ENCODE results near the gene WNK2. TPM values are rescaled to one million over a fixed set of nuclear protein-coding genes. Genes with fewer than 3 reads are reported as not detected.

The WNK2 gene
- polyA plus RNA-seq, 3 donors = 0.40 TPM; not detected in 2

DNA sequence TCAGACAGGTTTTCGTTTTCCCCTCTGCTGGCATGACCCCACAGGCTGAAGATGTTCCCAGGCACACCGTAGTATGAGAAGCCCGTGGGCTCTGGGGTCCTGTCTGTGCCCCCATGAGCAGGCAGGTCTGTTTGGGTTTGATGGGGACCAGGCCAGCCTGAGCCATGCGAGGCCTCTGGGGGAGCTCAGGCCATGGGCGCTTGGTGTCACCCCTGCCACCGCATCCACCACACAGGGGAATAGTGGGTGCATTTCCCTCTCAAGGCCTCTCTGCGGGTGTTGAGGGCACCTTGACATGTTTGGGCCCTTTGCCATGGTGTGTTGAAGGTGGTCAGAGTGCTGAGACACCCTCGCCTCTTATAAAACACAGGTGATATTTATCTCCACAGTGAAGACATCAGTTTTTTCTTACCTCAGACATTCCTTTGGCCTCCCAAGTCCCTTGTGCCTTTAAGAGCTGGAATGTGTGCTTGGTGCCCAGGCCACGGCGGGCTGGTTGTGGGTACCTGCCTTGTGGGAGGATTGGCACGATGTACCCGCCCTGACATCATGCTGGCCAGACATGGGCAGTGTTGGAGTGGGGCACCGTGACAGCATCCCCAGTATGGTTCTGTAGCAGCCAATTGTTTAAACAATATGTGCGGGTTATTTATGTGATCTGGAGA, 68.3 kb downstream of the WNK2 start:
- no peak for DNase-seq
- intact Hi-C loops (cut with micrococcal nuclease) = loop anchor here in 1 of 2 donors (10.0 kb wide), 1 partner anchor 437 kb away; no protein-coding TSS in a partner anchor
- H3K27ac Mint-ChIP-seq = no peak overlapping the region
- Histone ChIP-seq H3K9ac (ENCODE audit: insufficient read depth, low read length, poor library complexity, severe bottlenecking) (no peak overlapping the region), H3K4me2 (replicated peaks; ENCODE audit: extremely low read depth, low read length, poor library complexity, severe bottlenecking) (no peak overlapping the region), H3K4me3 (replicated peaks in 1 of 3; ENCODE audit: low read depth in 2 of 3, low read length in 3 of 3) (no peak overlapping the region), H4K20me1 (ENCODE audit: insufficient read depth, low read length) (no peaks in the 10 kb centered on the region), H3K27me3 (ENCODE audit: control insufficient read depth in 2 of 2, insufficient read depth in 2 of 2, low read length in 2 of 2) (no peaks in the 10 kb centered on the region), H2AFZ (ENCODE audit: insufficient read depth, low read depth, low read length, poor library complexity, severe bottlenecking) (no peak overlapping the region), H3K4me1 (ENCODE audit: control insufficient read depth in 1 of 2, insufficient read depth in 2 of 2, low read length in 2 of 2) (no peaks in the 10 kb centered on the region), H3K9me3 (replicated peaks in 1 of 2; ENCODE audit: control insufficient read depth in 1 of 2, insufficient read depth in 1 of 2, low read length in 2 of 2) (no peaks in the 10 kb centered on the region), H3K36me3 (replicated peaks in 1 of 2; ENCODE audit: control insufficient read depth in 1 of 2, insufficient read depth in 2 of 2, low read length in 2 of 2) (no peaks in the 10 kb centered on the region), H3K27ac (ENCODE audit: low read depth in 1 of 2, low read length in 2 of 2) (no peak overlapping the region), H3K79me2 (ENCODE audit: insufficient read depth, low read length) (no peaks in the 10 kb centered on the region)
- no peak overlapping the region for H3K4me3 Mint-ChIP-seq
- H3K9me3 Mint-ChIP-seq = no peaks in the 10 kb centered on the region
- TF ChIP-seq, protein P1, sequence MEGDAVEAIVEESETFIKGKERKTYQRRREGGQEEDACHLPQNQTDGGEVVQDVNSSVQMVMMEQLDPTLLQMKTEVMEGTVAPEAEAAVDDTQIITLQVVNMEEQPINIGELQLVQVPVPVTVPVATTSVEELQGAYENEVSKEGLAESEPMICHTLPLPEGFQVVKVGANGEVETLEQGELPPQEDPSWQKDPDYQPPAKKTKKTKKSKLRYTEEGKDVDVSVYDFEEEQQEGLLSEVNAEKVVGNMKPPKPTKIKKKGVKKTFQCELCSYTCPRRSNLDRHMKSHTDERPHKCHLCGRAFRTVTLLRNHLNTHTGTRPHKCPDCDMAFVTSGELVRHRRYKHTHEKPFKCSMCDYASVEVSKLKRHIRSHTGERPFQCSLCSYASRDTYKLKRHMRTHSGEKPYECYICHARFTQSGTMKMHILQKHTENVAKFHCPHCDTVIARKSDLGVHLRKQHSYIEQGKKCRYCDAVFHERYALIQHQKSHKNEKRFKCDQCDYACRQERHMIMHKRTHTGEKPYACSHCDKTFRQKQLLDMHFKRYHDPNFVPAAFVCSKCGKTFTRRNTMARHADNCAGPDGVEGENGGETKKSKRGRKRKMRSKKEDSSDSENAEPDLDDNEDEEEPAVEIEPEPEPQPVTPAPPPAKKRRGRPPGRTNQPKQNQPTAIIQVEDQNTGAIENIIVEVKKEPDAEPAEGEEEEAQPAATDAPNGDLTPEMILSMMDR (IDR thresholded peaks at IDR 0.05) = no peak
- H3K27me3 Mint-ChIP-seq (ENCODE audit: low read depth in 3 of 3) = peaks cover 8 to 29% (median 8%) of the 10 kb centered on the region in 3 donors
- no peaks in the 10 kb centered on the region for H3K36me3 Mint-ChIP-seq
- 95% methylated on average over 11 of the region's 14 CpGs for WGBS (ENCODE audit: insufficient coverage)
- no peaks in the 10 kb centered on the region for H3K4me1 Mint-ChIP-seq

DNA sequence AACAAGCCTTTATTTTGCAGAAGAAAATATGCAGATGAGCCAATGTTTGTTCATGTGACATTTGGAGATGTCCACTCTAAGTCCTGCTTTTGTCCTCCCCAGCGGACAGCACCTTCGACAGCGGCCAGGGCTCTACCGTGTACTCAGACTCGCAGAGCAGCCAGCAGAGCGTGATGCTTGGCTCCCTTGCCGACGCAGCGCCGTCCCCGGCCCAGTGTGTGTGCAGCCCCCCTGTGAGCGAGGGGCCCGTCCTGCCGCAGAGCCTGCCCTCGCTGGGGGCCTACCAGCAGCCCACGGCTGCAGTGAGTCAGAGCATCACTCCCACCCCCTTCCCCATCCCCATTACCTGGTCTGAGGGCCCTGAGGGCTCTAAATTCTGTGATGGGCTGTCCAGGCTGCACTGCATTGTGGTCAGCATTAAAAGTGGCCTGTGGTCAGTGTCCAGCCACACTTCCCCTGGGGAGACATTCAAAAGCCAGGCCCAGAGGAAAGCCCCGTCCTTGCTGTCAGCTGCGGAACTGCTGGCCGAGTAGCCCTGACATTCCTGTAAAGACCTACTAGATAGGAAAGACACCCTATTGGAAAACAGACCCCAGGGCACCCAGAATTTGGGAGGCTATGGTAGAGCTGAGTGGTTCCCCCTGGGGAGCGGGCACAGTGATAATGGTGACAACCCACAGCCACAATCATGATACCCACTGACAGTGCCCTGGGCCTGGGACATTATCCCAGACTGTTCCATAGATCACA, 69.0 kb downstream of the WNK2 start:
- no peaks in the 10 kb centered on the region for H3K4me1 ChIP-seq (ENCODE audit: control insufficient read depth in 1 of 2, insufficient read depth in 2 of 2, low read length in 2 of 2)
- DNase-seq = no peak
- H3K79me2 ChIP-seq (ENCODE audit: insufficient read depth, low read length) = no peaks in the 10 kb centered on the region
- H3K27me3 ChIP-seq (ENCODE audit: control insufficient read depth in 2 of 2, insufficient read depth in 2 of 2, low read length in 2 of 2) = no peaks in the 10 kb centered on the region
- no peak overlapping the region for H3K4me3 Mint-ChIP-seq
- TF ChIP-seq, protein P1 (IDR thresholded peaks at IDR 0.05) = no peak
- no peaks in the 10 kb centered on the region for H3K9me3 Mint-ChIP-seq
- no peak overlapping the region for H3K27ac ChIP-seq (ENCODE audit: low read depth in 1 of 2, low read length in 2 of 2)
- H3K36me3 ChIP-seq (replicated peaks in 1 of 2; ENCODE audit: control insufficient read depth in 1 of 2, insufficient read depth in 2 of 2, low read length in 2 of 2) = no peaks in the 10 kb centered on the region
- H3K9ac ChIP-seq (ENCODE audit: insufficient read depth, low read length, poor library complexity, severe bottlenecking) = no peak overlapping the region
- H3K27ac Mint-ChIP-seq = no peak overlapping the region
- H3K4me2 ChIP-seq (replicated peaks; ENCODE audit: extremely low read depth, low read length, poor library complexity, severe bottlenecking) = no peak overlapping the region
- H3K36me3 Mint-ChIP-seq = no peaks in the 10 kb centered on the region
- no peak overlapping the region for H2AFZ ChIP-seq (ENCODE audit: insufficient read depth, low read depth, low read length, poor library complexity, severe bottlenecking)
- no peaks in the 10 kb centered on the region for H3K4me1 Mint-ChIP-seq
- no peaks in the 10 kb centered on the region for H4K20me1 ChIP-seq (ENCODE audit: insufficient read depth, low read length)
- no peaks in the 10 kb centered on the region for H3K9me3 ChIP-seq (replicated peaks in 1 of 2; ENCODE audit: control insufficient read depth in 1 of 2, insufficient read depth in 1 of 2, low read length in 2 of 2)
- peaks cover 8 to 29% (median 13%) of the 10 kb centered on the region in 3 donors for H3K27me3 Mint-ChIP-seq (ENCODE audit: low read depth in 3 of 3)
- intact Hi-C loops (cut with micrococcal nuclease) = loop anchor here in 1 of 2 donors (10.0 kb wide), 1 partner anchor 438 kb away; no protein-coding TSS in a partner anchor
- H3K4me3 ChIP-seq (replicated peaks in 1 of 3; ENCODE audit: low read depth in 2 of 3, low read length in 3 of 3) = no peak overlapping the region
- 91% methylated on average over 16 of the region's 20 CpGs for WGBS (ENCODE audit: insufficient coverage)

Measured in CD14-positive monocyte (primary cell).